DMS114 treated with DMSO at 0.1 percent for 48 hours (cell line): Measurements from ENCODE around the gene IRF2.

Experiments
- DNase-seq: peaks from one replicate; lab custom pipeline; 2025; ENCODE audit not compliant: unreplicated experiment; lab: John Stamatoyannopoulos, UW

Gene IRF2

GRCh38 chr4:184450743-184451535 is 23.4 kb downstream of the IRF2 start:
- no peak for DNase-seq

DNA sequence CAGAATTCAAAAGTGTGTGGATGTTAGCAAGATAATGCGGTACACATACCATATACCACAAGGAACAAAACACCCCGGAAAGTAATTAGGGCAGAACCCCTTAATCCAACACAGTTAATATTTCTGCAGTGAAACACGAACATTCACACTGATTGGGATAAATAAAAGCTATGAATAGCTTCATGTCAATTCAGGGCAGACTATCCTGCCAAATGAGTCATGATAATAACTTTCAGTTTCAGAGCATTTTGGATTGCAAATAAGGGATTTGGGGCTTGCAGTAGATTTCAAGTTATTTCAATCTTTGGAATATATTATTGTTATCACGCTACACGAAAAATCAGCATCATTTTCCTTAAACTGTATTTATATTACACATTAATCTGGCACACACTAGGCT is 24.3 kb downstream of the IRF2 start:
- DNase-seq = no peak

DNA sequence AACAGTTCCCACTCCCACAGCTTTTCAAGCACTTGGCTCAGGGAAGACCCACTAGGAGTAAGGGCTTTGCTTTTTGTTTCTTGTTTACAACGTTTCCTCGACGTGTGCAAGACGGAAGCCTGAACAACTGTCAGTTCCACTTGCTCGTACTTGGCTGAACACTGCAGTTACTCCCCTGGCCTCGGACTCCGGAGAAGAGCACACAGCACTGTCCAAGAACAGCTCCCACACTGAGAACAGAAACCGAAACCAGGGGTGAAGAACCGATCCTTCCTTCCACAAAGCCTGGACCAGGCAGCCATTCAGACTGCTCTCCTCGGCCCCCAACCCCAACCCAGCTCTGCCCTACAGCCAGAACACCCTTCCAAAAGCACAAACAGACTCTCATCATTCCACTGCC is 25.5 kb downstream of the IRF2 start:
- DNase-seq = no peak

DNA sequence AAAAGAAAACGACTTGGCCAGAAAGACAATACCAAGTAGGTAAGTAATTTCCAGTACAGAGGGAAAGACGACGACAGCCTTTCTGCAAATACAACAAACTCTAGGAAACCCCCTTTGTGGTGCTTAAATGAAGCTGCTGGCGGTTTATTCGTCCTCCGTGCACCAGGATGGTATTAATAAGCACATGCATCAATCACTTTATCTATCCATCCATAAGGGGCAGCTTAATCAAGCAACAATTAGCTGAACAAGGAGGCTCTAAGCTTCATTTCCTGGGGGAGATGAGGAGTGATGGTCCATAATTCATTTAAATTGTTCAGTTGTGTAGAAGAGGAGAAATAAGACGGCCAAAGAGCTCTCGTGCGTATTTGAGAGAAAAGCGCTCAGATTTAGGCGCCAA is 26.2 kb downstream of the IRF2 start:
- no peak for DNase-seq

DNA sequence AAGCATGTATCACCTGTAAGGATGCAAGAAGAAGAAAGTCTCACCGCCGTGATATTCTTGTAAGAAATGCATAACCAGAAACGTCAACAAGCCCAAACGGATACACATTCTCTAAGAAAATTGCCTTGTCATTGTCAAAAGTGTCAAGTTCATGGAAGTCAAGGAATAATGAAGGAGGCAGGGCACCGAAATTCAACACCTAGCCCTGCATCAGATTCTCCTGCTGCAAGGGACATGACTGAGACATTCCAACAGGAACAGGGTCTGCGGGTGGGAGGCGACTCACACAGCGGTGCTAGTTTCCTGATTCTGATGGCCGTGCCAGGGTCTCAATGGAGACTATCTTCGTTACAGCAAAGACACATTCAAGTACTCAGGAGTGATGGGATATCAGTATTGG is 26.7 kb downstream of the IRF2 start:
- DNase-seq = no peak

DNA sequence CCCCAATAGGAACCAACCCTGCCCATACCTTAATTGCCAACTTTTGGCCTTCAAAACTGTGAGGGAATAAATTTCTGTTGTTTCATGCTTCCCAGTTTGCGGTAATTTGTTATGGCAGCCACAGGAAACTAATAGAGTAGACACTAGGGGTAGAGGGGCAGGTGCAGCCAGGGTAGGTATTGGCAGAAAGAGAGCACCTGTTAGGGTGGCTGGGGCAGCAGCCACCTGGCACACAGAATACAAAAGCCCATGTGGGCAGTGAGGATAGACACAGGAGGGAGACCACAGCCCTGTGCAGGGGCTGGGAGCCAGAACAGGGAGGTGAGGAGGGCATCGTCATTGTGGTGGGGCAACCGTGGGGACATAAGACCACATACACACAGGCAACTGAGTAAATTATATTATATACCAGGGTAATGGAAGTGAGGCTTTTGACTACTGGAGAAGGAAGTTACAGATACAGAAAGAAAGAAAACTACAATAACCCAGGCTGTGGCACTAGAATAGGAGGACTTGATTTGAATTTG is 28.2 kb downstream of the IRF2 start:
- no peak for DNase-seq

DNA sequence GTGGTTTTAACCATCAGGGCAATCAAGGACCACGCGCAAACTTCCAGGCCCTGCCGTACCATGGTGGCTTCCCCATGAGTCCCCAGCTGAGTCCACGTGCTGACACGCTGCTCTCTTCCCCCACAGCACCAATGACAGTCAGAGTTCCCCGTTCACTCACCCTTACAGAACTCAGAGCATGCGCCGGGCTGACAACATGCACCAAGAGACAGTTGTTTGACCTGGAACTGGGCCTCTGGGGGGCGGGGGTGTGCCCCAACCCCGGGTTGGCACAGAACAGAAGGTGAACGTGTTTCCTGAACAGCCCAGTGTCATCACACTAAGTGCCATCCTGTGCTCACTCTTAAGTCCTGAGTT is 29.4 kb downstream of the IRF2 start:
- no peak for DNase-seq

DNA sequence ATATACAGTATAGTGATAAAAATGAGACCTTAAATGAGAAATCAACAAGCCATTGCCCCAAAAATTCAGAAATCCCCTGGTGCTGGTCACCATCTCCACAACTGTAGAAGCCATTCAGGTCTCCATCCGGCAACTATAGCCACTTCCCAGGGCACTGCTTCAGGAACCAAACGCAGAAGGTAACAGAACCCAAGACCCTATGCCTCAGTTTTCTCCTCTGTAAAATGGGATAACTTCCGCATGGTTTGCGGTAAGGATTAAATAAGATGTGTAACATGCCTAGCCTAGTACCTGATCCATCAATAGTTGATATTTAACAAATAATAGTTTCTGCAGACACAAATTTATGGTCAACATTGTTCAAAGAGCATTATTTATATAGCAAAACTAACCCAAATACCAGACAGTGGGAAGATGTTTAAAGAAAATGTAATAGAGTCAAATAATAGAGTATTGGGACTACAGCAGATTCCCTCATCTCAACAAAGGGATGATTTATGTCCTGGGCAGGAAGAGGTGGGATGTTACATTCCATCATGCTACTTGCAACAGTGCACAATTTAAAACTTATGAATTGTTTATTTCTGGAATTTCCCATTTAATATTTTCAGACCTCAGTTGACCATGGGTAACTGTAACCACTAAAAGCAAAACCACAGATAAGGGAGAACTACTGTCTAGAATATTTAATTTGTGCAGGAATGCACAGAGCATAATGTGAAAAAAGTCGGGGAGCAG is 30.0 kb downstream of the IRF2 start:
- no peak for DNase-seq

DNA sequence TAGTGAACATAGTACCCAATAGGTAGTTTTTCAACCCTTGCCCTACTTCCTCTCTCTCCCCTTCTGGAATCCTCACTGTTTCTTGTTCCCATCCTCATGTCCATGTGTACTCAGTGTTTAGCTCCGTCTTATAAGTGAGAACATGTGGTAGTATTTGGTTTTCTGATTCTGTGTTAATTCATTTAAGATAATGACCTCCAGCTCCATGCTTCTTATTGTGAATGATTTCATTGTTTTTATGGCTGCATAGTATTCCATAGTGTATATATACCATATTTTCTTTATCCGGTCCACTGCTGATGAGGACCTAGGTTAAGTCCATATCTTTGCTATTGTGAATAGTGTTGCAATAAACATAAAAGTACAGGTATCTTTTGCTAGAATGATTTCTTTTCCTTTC is 31.0 kb downstream of the IRF2 start:
- DNase-seq = no peak

DNA sequence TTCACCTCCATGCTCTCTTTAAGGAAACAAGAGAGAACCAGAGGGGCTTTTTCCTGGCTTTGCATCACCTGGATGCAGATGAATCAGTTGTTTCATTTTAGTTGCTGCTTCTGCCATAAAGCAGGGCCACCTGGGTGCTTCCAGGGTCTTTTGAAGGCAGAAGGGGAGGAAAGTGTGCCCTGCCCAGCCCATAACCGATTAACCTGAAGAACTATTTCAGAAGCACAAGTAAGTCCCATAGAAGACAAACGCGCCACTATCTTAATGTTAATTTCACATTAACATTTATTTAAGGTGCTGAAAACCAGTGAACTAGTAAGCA is 32.1 kb downstream of the IRF2 start:
- DNase-seq = no peak

GRCh38 chr4:184441461-184442313 is 32.7 kb downstream of the IRF2 start:
- DNase-seq = no peak

DNA sequence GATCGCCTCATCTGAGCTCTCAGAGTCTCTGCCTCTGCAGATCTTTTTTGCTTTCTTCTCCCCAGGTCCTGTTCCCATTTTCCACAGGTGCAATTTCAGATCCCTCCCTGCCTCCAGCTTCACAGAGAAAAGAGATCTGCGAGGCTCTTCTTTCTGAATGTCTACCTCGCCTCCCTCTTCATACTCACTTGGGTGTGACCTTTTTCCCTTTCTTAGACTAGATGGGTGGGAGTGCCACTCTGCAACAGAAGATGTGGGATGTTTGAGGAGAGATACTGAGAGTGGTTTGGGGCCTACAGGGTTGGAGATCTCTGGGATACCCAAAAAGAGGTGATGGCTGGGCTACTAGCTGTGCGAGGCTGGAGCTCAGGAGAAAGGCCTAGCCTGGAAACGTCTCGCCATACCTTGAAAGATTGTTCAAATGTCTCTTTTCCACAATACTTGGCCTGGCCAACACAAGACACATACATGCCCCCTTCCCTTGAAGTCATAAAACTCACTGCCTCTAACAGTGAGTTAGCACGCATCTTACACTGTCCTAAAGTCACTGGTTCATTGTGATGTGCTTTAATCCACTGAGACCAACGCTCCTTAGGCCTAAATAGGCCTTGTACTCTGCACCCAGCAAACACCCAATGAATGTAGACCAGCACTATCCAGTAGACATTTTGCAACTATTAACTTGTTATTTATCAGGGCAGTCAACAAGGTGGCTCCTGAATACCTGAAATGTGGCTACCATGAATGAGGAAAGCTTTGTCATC is 33.6 kb downstream of the IRF2 start:
- no peak for DNase-seq

DNA sequence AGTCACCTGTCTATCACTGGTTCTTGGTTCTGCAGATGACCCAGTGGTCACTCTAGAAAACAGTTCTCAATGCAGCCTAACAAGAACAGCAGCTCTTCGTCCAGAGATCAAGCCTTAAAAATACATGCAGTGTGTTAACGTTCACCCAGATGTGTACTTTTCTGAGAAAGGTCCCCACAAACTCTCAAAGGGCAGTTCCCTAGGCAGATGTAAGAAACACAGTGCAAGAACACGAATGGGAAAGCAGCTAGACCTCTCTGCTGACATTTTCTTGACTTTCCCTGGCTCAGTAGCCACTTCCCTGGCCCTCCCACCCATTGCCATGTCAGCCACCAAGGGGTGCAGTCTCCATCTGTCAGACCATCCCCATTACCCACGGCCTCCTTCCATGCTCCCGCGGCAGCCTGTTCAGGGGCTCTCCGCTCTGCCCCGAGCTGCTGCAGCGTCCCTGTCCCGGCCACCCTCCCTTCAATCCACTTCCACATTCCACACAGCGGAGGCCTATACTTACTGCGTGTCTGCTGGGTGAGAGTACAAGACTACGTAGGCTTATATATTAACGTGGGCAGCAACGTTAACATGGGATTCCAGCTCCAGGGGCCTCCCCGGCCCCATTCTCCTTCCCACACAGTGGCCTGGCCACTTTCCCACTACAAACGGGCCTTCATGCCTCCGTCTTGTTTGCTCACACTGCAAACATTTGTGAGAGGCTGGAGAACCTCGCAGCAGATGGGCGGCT is 34.3 kb downstream of the IRF2 start:
- no peak for DNase-seq

DNA sequence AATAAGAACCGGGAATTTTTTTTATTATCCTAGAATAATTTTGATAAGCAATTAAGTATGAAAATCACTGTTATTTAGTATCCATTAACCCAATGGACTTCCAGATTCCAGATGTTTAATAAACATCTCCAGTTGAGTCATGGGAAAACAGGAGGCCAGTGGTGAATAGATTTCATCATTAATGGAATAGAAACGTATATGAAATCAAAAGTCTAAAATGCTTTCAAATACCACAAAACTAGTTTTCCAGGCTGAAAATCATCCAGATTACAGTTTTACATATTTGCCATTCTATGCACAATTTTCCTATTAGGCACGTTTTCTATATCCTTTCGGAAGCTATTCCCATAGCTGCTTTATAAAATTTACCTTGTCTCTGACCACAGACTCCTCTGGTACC is 35.0 kb downstream of the IRF2 start:
- no peak for DNase-seq

DNA sequence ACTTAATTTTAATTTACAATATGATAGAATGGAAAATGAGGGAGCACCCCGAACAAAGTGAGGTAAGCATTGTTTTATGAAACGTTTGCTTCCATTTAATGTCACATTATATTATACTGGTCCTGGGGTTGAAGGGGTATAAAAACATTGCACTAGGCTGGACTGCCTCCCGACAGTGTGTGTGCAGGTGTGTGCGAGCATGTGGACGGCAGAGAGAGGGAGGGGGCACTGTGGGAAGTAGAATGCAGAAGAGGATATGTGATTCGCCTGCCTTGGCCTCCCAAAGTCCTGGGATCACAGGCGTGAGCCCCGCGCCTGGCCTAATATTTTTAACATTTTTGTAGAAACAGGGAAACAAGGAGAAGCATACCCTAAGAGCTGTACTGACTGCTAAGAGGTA is 36.0 kb downstream of the IRF2 start:
- no peak for DNase-seq

DNA sequence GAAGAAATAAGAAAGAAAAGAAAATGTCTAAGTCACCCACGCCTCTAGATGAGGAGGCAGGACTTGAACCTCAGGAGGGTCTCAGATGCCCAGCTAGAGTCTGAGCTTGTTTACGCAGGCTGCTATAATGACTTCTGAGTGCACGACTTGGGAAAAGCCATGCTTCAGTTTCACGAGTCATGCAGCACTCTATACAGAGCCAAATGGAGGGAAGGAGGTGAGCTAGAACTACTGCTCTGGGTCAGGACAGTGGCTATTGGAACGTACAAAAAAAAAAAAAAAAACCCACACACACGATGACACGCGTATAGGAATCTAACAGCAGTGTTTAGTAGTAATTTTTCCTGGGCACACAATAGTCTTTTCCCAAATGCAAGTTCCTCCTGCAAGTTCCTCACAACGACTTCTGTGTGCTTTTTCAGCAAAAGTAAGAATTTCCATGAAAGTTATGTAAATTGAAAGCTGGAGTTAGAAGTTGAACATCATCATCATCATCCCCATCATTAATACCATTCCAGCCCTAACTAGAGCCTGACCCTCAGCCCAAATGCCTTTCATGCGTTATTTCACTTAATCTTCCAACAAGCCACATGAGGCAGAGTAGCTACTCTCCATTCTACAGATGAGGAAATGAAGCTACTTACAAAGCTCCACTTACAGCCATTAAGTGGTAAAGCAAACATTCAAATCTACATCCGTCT is 36.6 kb downstream of the IRF2 start:
- no peak for DNase-seq

- DNase-seq = no peak
Observed at GRCh38 chr4:184434501-184435066, 39.8 kb downstream of the IRF2 start.

DNA sequence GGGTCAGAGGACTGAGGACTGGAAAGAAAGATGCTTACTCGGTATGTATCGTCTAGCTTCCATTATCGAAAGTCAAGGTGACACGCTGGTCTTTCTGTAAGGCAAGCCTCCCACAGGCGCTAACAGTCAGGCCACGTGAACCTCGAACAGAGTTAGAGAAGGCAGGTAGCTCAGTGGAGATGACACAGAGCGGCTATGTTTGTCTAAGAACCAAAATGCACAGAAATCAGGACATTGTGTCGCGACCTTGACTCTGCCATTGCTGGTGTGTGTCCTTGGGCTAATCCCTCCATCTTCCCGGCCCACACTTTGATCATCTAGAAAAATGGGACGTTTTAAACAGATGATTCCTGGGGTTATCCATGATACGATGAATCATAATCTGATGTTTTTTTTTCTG is 40.3 kb downstream of the IRF2 start:
- DNase-seq = no peak

GRCh38 chr4:184433258-184433892 is 41.0 kb downstream of the IRF2 start:
- no peak for DNase-seq
